NCI-H2107 treated with DMSO at 0.1 percent for 48 hours (cell line): ENCODE data around the gene GDF15.

ENCODE experiments used
- DNase-seq: peaks from one replicate; lab custom pipeline; 2025; ENCODE audit not compliant: unreplicated experiment; lab: John Stamatoyannopoulos, UW

GDF15 gene

DNA sequence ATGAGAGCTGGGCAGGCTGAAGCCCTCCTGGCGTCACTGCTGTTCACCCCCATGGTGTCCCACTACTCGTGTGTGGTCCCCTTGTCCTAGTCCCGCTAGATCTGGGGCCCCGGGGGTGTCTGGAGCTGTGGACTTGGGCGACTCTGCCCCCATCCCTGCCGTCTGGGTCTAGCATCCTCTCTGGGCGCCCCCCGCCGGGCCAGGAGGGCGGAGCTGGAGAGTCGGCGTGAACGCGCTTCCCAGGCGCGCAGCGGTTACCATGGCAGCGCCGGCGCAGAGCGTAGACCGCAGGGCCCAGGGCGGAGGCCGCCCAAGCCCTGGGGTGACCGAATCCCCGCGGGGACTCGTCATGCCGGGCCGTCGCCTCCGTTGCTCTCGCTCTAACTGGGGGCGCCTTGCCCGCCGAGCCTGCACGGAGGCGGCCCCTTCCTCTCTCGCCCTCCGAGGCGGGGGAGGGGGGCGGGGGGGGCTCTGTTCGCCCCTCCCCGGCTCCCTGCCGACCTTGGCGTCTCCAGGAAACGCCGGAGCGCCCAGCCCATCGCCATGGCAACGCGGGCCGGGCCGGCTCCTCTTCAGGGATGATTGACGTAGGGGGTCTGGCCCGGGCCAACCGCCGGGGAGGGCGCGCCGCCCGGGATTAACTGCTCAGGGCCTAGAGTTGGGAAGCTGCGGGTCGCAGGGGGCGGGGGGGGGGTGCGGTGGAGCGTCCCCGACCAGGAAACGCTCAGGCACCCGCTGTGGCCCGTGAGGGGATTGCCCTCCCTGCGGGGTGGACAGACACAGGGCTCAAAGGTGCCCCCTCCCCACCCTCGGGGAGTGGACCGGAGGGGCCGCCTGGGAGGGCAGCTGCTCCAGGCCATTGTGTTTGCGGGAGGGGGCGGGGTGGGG lies 43.1 kb downstream of the GDF15 start:
- DNase-seq, result peak; percentile 49

DNA sequence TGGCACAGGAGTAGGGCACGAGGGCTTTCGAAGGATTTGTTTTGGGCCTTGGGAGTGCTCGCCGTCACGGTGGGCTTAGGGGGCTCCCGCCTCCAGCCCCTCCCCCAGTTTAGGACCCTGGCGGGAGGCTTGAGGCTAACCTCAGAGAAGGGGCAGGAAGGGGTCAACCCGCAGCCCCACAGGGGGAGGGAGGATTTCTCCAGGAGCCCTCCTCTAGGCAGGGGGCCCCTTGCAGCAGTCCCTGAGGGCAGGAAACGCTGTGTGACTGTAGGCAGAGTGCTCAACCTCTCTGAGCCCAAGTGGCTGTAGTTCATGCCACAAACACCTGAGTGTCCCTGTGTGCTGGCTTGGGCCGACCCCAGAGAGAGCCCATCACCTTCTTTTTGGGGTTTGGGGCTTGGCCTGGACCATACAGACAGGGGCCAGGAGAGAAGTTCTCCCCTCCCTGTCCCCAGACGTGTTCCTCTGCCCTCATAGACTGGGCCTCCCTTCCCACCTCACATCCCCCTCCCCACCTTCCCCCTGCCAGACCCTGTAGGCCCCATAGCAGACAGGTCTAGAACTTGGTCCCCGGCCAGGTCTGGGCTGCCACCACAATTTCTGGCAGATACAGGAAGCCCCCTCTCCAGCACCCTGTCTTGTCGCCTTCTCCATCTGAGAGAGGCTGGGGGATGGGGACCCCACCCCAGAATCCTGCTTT lies 43.9 kb downstream of the GDF15 start:
- DNase-seq, result no peak

DNA sequence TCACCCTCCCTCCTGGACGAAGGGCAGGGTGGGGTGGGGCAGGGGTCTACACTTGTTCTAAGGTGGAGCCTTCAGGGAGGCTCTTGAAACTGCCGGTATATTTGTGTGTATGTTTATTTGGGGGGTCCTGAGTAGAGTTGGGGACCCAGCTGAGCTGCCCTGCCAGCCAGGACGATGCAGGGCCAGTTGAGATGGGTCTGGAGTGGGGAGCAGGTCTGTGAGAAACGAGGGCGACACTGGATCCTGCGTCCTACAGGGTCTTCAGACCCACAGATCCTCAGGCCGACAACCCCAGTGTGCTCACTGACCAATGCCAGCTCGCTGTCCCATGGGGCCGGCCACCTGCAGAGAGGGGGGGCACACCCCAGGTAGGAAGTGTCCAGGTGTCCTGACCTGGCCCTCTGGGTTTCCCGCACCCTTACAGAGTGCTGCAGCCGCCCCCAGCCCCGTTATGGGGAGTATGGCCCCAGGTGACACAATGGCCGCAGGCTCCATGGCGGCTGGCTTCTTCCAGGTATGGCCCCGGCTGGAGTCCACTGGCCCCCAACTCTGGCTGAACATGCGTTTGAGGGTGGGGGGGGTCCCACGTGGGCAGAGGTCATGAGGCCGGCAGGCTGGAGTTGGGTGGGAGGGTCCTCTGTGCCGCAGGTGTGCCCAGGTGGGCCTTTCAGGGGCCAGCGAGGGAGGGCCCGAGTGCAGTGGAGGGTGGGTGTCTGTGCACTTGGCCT lies 44.6 kb downstream of the GDF15 start:
- no peak for DNase-seq

DNA sequence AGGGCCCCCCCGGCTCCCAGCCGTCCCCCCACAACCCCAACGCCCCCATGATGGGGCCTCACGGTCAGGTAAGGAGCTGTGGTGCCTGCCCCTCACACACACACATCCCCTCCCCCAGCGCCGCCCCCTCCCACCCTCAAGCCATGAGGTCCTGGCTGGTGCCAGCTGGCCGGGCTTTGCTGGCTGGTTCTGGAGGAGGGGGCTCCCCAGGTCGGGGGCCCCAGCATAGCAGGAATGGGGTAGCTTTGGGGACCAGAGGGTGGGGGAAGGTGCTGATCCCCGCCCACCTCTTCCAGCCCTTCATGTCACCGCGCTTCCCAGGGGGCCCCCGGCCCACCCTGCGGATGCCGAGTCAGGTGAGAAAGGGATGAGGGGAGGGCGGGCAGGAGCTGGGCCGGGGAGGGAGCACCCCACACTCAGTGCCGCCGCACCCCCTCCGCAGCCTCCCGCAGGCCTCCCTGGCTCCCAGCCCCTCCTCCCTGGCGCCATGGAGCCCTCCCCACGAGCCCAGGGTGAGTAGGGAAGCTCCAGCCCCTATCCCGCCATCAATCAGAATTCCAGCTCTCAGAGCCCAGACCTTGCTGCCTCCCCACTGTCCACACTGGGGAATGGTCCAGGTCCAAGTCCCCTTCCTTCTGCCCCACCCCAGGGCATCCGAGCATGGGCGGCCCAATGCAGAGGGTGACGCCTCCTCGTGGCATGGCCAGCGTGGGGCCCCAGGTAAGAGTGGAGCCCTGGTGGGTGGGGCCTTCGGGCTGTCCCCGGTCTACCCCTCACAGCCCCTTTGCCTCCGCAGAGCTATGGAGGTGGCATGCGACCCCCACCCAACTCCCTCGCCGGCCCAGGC lies 45.6 kb downstream of the GDF15 start:
- no peak for DNase-seq

DNA sequence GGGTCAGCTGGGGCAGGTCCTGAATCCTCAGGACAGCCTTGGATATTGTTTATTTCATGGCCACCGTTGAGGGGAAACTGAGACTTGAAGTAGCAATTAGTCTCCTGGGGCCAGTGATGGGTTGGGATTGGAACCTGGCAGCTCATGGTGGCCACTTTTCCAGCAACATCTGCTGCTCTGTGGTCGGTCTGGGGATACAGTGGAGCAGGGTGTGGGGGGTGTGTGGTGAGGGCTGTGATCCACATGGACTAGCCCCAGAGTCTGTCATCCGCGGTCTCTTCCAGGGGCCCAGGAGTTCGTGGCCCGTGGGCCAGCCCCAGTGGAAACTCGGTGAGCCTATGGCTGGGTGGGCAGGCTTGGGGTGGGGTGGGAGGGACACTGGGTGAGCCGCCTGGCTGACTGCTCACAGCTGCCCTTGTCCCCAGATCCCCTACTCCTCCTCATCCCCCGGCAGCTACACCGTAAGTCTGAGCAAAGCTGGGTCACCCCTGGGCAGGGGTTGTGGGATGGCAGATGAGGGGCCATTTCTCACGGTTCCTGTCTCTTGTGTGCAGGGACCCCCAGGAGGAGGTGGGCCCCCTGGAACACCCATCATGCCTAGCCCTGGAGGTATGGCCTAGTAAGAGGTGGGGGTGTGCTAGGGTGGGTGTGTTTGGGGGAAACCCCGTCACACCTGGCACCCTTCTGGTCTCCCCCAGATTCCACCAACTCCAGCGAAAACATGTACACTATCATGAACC lies 46.5 kb downstream of the GDF15 start:
- no peak for DNase-seq

DNA sequence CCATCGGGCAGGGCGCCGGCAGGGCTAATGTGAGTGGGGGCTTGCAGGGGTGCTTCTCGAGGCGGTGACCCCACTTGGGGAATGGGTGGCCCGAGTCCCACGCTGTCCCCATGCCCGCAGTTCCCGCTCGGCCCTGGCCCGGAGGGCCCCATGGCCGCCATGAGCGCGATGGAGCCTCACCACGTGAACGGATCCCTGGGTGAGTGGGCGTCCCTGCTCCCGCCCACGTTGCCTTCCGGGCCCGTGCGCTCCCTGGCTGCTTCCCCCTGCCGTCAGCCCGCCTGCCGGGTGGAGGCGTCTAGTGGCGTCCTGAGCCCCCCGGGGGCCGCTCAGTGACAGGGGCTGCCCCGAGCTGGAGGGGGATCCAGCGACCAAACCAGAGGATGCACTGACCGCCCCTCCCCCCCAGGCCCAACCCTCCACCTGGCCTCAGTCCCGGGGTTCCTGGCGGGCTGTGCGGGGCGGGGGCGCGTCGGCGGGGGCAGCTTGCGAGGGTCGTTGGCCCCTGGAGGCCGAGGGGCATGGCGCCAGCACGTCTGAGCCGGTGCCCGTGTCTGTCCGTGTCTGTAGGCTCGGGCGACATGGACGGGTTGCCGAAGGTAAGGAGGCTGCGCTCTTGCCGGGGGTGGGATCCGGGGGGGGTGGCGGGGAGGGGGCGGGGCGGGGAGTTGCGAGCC lies 47.2 kb downstream of the GDF15 start:
- no peak for DNase-seq

DNA sequence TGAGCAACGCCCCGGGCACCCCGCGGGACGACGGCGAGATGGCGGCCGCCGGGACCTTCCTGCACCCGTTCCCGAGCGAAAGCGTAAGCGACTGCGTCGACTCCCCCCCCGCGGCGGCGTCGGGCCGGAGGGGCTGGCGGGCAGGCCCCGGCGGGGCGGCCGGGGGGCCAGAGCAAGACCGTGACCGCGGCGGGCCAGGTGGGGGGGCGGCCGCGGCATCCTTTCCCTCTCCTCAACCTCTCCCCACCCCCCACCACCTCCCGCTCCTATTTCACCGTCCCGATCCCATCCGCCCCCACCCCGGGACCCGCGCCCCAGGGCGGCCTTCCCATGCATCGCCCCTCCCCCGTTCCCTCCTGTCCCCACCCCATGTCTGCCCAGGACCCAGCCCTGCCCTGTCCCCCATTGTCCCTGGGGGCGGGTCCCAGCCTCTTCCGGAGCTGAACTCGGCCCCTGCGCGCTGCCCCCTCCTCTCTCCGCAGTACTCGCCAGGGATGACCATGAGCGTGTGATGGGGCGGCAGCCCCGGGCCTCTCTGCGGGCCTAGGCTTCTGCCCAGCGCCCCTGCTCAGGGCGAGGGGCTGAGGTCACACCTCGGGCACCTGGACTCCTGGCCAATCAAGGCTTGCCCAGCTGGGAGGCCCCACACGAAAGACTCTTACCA lies 47.9 kb downstream of the GDF15 start:
- DNase-seq, result no peak

DNA sequence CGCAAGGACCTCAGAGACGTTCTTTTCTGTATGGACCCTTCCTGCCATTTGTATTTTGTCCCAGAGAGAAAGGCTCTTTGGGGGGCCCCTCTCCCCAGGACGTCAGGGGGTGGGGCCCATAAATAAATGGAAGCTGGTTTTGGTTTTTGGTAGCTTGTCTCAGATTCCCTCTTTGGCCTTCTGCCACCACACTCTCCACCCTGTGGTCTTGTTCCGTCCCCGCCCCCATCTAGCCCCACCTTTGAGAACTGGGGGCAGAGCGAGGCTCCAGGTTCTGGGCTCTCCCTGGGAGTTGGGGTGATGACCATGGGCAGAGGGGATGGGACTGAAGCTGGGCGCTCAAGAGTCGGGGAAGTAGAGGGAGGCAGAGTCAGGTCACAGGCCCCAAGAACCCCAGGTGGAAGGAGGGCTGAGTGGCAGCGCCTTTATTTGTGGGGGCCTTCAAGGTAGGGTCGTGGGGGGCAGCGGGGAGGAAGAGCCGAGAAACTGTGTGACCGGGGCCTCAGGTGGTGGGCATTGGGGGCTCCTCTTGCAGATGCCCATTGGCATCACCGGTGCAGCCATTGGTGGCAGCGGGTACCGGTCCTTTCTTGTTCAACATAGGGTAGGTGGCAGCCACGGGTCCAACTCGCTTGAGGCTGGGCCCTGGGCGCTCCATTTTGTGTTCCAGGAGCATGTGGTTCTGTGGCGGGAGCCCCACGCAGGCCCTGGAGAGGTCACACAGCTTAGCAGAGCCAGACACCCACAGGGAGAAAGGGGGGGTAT lies 48.6 kb downstream of the GDF15 start:
- DNase-seq, result no peak

DNA sequence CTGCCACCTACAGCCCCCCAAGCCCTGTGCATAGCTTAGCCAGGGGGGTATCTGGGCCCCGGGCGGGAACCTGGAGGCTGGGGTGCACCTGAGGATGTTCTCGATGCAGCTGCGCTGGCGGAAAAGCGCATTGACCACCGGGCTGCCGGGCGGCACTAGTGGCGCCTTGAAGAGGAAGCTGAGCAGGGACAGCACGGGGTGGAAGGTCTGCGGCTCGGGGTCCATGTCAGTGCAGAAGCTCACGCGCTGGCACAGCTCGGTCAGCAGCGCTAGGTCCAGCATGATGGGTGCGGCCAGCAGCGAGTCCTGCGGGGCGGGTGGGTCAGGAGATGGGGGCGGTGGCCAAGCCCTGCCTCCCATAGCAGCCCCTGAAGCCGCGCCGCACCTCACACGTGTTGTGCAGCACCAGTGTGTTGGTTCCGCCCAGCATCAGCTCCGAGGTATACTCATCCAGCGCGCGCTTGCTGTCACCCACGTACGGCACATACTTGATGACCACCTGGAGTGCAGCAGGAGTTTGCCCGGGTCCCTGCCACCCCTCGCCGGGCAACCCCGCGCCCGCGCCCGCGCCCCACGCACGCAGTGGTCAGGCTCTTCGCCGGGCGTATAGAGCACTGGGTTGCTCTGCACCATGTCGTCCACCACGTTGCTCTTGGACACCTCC lies 49.4 kb downstream of the GDF15 start:
- DNase-seq, result no peak

DNA sequence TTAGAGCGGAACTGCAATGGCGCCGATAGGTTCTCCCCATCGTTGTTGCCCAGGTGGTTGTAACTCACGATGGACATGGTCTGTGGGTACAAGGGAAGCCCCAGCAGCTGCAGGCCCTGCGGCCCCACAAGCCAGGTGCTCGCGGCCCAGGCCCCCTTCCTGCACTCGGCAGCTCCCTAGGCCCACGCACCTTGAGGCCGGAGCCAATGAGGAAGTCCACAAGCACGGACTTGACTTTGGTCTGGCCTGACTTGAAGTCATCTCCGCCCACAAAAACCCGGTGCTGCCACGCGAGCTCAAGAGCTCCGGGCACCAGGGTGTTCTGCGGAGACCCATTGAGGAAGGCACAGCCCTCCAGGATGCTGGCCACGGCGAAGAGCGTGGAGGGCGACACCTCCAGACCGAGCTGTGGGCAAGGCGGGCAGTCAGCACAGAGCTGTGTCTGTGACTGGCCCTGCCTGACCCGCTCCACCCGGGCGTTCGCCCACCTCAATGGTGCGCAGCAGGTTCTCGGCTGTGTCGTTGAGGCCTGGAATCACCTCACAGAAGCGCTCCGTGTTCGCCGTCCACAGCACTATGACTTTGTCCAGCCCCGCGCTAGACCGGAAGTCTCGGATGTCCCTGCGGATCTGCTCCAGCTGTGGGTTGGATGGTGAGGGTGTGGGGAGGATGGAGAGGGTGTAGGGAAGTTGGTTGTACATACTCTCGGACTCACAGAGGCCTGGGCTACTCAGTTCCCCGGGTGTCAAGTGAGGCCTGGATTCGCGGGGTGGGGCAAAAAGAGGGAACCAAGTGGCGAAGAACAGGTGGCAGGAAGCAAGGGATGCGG lies 50.1 kb downstream of the GDF15 start:
- no peak for DNase-seq

DNA sequence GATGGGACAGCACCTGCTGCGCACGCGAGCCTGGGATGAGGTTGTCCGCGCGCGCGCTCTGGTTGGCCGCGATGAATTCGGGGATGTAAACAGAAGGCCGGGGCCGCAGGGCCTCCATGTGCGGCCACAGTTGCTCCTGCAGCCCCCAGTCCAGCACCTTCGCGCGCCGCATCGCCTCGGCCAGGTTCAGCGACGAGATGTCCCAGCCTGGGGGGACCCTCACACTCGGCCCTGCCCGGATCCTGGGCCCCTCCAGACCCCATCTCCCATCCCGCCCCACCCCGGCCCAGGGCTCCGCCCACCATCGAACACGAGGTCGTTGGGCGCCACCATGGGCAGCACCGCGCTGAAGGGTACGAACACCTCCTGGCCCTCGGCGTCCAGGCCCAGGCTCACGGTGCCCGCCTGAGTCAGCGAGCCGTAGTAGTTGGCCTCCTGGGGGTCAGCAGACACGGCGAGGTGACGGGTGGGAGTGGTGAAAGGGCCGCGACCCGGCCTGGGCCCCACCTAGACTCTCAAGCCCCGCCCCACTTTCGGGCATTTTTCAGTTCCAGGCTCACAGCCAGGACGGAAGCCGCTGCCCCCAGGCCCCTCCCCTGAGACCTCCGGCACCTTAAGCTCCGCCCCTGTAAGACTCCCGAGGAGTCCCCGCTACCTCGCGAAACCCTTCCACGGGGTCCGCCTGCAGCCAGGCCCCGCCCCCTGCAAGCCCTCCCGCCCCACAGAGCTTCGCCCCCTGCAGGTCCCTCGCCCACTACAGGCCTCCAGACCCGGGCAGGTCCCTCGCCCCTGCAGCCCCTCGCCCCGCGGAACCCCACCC lies 50.9 kb downstream of the GDF15 start:
- no peak for DNase-seq

DNA sequence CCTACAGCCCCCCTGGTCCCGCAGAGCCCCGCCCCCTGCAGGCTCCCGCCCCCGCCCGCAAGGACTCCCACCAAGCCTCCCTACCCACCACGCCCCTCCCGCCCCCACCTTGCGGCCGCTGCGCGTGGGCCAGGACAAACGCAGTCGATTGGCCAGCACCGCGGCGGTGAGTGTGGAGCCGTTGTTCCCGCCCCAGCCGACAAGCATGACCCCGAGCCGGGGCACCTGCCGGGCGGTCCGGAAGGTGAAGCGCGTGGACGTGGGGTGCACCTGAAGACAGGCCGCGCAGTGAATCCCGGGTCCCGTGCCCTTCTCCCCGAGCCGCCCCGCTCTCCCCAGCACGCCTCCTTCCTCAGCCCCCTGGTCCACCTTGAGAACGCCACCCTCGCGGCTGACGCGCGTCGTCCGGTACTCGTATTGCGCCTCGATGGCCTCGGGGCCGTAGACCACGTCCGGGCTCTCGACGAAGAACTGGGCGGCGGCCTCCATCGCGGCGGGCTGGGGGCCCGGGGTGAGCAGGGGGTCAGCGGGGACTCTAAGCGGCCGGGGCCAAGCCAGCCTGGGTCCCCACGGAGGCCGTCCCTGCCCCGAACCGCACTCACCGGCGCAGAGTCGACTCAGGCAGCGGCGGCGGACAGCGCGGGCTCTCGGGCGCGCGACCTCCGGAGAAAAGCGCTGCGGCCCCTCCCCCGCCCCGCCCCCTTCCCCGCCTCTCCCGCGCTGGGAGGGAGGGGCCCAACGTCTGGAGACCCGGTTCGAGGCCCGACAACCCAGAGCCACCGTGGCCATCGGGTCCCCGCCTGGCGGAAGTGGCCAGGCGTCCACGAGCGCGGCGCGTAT lies 51.8 kb downstream of the GDF15 start, which contains the start of gene ISYNA1:
ISYNA1 (minus strand) TSS at position 643 of the 840 bp plus-strand sequence; CDS start at position 489, 154 bp downstream.
- no peak for DNase-seq

DNA sequence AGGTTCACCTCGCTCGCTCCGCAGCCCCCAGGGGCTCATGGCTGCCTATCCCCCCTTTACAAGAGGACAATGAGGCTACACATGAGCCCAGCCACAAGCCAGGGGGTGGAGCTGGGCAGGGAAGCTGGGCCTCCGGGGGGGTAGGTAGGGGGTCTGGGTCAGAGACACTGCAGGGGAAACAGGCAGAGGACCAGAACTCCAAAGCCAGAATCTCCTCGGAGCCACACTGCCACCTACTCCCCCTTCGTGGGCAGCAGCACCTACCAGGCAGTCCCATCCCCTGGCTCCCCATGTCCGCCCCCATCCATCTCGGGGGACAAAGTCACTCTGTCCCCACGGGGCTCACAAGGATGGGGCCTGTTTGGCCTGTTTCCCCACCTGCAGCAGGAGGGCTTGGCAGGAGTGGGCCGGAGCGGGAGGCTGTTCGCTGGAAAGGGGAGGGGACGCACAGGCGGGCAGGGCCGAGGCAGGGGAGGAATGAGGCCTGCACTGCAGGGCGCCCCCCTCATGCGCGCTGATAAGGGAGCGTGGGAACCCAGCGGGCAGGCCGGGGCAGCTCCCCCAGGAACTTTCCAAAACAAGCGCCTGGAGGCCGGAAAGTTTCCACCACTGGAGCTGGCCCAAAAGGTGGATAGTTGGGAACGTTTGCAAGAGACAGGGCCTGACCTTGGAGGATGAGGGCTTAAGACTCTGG lies 52.5 kb downstream of the GDF15 start:
- DNase-seq, result no peak
